Naive thymus-derived CD8-positive, alpha-beta T cell (primary cell): ENCODE data around the gene STX4. TPM values are rescaled to one million over a fixed set of nuclear protein-coding genes. Genes with fewer than 3 reads are reported as not detected.

Source experiments
- ATAC-seq, 2 donors: fragments of 150-1000 bp; cut with Tn5 transposase in 1 of 2; sonication (Bioruptor Pico), chemical (Tn5 transposase) in 1 of 2; 1 replicate in 1 of 2; 2 replicates in 1 of 2; pipeline ENCODE4 v1.10.0; 2021; ENCODE audit warnings: mild to moderate bottlenecking in 2 of 2, moderate library complexity in 2 of 2
- POLR2A ChIA-PET: fragments of 350-600 bp; sonication (Branson Sonifier 250); formaldehyde crosslinking; loops from one replicate; lab custom pipeline; 2021; ENCODE audit warnings: antibody characterized with exemption; lab: Charles Lee
- DNase-seq, 10 donors: peaks; one replicate each; pipeline versions ENCODE4 v3.0.0 to v3.0.0-alpha.2; 2020 to 2022
- H3K27ac Mint-ChIP-seq, 10 donors: one replicate each; pipeline ENCODE4 v1.8.0; 2020 to 2022; ENCODE audit warnings: mild to moderate bottlenecking in 10 of 10, mixed read lengths in 10 of 10, moderate library complexity in 4 of 10, inconsistent platforms in 1 of 10
- H3K27me3 Mint-ChIP-seq, 5 donors: one replicate each; pipeline ENCODE4 v1.8.0; 2021 to 2022; ENCODE audit warnings: mixed read lengths in 5 of 5
- H3K36me3 Mint-ChIP-seq, 3 donors: one replicate each; pipeline ENCODE4 v1.8.0; 2020 to 2022; ENCODE audit warnings: mixed read lengths in 3 of 3, mild to moderate bottlenecking in 2 of 3, inconsistent platforms in 1 of 3
- H3K4me1 Mint-ChIP-seq, 4 donors: one replicate each; pipeline ENCODE4 v1.8.0; 2021 to 2022; ENCODE audit warnings: mixed read lengths in 4 of 4
- H3K4me3 Mint-ChIP-seq, 10 donors: one replicate each; pipeline ENCODE4 v1.8.0; 2020 to 2022; ENCODE audit warnings: mild to moderate bottlenecking in 10 of 10, mixed read lengths in 10 of 10, moderate library complexity in 6 of 10, inconsistent platforms in 1 of 10
- H3K9me3 Mint-ChIP-seq, 9 donors: one replicate each; pipeline ENCODE4 v1.8.0; 2020 to 2022; ENCODE audit warnings: mixed read lengths in 9 of 9, mild to moderate bottlenecking in 3 of 9, inconsistent platforms in 1 of 9, moderate library complexity in 1 of 9
- polyA plus RNA-seq, 3 donors: library from polyadenylated mRNA; unstranded; fragments of 300-500 nt; fragmentation: Illumina TruSeq; gene quantifications; one replicate each; pipeline ENCODE4 v1.2.3, GENCODE V29; 2021
- total RNA-seq, 8 experiments: library from RNA in 2 of 8; stranded (reverse) in 2 of 8; gene quantifications; one replicate each; pipeline ENCODE4 v1.2.3 and lab custom pipeline; 2021 to 2026

STX4 gene
- total and polyA plus RNA-seq, 5 experiments from 2014 or later = 23.2 to 100 (median 31.3) TPM

DNA sequence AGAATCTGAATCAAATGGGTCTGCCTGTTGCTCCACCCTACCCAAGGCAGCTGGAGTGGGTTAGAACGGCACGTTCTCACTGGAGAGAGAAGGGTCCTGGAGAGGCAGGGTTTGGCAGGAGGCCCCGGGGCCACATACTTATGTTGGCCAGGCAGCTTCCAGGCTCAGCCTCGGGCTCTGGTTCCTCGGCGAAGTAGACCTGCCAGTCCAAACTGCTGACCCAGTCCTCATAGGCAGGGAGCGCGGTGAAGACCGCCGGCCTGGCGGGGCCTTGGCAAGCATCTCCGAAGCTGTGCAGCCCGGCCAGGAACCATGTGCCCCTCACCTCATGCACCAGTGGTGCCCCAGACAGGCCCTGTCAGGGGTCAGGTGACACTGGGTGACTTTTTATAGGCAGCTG lies 50.6 kb downstream of the STX4 start:
- Mint-ChIP-seq H3K9me3 (no peaks in the 10 kb centered on the region), H3K27me3 (no peaks in the 10 kb centered on the region), H3K27ac (peak overlapping the region in 1 of 10 donors; percentile 33), H3K36me3 (peaks cover 0 to 41% (median 0%) of the 10 kb centered on the region in 3 donors), H3K4me3 (peak overlapping the region in 1 of 10 donors; percentile 4), H3K4me1 (peaks cover 11 to 30% (median 23%) of the 10 kb centered on the region in 4 donors)
- POLR2A ChIA-PET = interaction anchor here (0.6 kb wide), 1 partner anchor 12 kb away, joined by 3 read pairs; no protein-coding TSS in a partner anchor
- ATAC-seq (no peak), DNase-seq (no peak)

- Mint-ChIP-seq H3K4me3 (no peak overlapping the region), H3K27ac (no peak overlapping the region), H3K9me3 (no peaks in the 10 kb centered on the region), H3K4me1 (peaks cover 9 to 27% (median 17%) of the 10 kb centered on the region in 4 donors), H3K36me3 (peaks cover 0 to 37% (median 0%) of the 10 kb centered on the region in 3 donors), H3K27me3 (no peaks in the 10 kb centered on the region)
- DNase-seq (no peak), ATAC-seq (no peak)
- POLR2A ChIA-PET = interaction anchor here (0.6 kb wide), 1 partner anchor 11 kb away, joined by 3 read pairs; no protein-coding TSS in a partner anchor
These were observed 51.4 kb downstream of the STX4 start for GRCh38 chr16:31084584-31085302.

DNA sequence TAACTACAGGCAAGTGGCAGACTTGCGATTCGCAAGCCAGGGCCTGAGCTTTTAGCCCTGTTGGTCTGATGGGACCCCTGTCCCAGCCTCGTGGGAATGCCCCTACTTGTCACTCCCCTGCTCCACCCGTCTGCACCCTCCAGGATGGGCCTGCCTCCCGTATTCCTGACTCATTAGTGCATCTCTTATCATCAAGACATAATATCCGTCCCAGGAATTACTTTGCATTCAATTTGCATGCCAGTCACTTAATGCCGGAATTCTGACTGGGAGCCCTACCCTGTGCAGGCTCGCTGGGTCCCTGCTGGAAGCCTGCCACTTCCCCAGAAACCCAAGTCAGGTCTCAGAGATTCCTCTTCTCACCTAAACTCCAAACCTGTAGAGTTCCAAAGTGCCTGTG lies 52.1 kb downstream of the STX4 start:
- no peaks in the 10 kb centered on the region for H3K27me3 Mint-ChIP-seq
- H3K9me3 Mint-ChIP-seq = no peaks in the 10 kb centered on the region
- H3K4me1 Mint-ChIP-seq = peaks cover 9 to 25% (median 13%) of the 10 kb centered on the region in 4 donors
- ATAC-seq = no peak
- peak overlapping the region in 4 of 10 donors; percentile 4 to 69 (median 34) for H3K27ac Mint-ChIP-seq
- POLR2A ChIA-PET = interaction anchor here (0.6 kb wide), 1 partner anchor 16 kb away, joined by 3 read pairs; no protein-coding TSS in a partner anchor
- peaks cover 0 to 35% (median 0%) of the 10 kb centered on the region in 3 donors for H3K36me3 Mint-ChIP-seq
- no peak for DNase-seq
- H3K4me3 Mint-ChIP-seq = no peak overlapping the region

GRCh38 chr16:31085873-31086628 lies 52.7 kb downstream of the STX4 start:
- DNase-seq = no peak
- peak overlapping the region in 4 of 10 donors; percentile 24 to 64 (median 54) for H3K27ac Mint-ChIP-seq
- peaks cover 6 to 22% (median 11%) of the 10 kb centered on the region in 4 donors for H3K4me1 Mint-ChIP-seq
- ATAC-seq = no peak
- no peaks in the 10 kb centered on the region for H3K9me3 Mint-ChIP-seq
- no peak overlapping the region for H3K4me3 Mint-ChIP-seq
- POLR2A ChIA-PET = interaction anchor here (0.6 kb wide), 1 partner anchor 17 kb away, joined by 3 read pairs; no protein-coding TSS in a partner anchor
- H3K27me3 Mint-ChIP-seq = no peaks in the 10 kb centered on the region
- H3K36me3 Mint-ChIP-seq = peaks cover 0 to 37% (median 0%) of the 10 kb centered on the region in 3 donors

DNA sequence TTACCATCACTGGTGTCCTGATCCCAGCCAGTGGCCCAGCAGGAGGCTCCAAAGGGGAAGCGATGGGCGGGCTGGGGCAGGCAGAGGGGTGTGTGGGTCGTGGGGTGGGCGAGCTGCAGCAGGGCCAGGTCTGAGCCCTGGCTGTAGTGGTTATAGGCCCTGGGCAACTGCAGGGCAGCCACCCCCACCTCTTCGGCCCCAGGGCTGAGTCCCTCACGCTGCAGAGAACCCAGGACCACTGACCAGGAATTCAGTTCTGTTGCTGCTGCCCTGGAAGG lies 53.2 kb downstream of the STX4 start:
- no peak overlapping the region for H3K4me3 Mint-ChIP-seq
- peaks cover 0 to 37% (median 0%) of the 10 kb centered on the region in 3 donors for H3K36me3 Mint-ChIP-seq
- DNase-seq = no peak
- no peaks in the 10 kb centered on the region for H3K27me3 Mint-ChIP-seq
- H3K27ac Mint-ChIP-seq = no peak overlapping the region
- H3K9me3 Mint-ChIP-seq = no peaks in the 10 kb centered on the region
- no peak for ATAC-seq
- POLR2A ChIA-PET = no interaction called here
- H3K4me1 Mint-ChIP-seq = peaks cover 5 to 22% (median 10%) of the 10 kb centered on the region in 4 donors

DNA sequence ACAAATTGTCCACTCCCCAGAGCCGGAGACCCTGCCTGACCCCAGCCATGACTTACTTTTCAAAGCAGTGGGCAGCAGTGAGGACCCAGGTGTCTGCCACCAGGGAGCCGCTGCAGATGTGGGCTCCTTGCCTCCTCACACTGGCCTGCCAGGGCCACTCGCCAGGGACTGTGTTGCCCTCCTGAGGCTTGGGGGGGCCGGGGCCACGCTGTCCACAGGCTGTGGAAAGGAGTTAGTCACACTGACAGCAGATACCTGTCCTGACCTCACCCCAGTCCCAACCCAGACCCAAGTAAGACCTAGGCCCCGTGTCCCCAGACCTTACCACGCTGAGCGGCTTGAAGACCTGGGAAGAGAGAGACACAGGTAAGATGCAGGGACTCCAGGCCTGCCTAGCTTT lies 54.1 kb downstream of the STX4 start:
- DNase-seq = no peak
- Mint-ChIP-seq H3K9me3 (no peaks in the 10 kb centered on the region), H3K4me3 (no peak overlapping the region), H3K4me1 (peaks cover 1 to 16% (median 5%) of the 10 kb centered on the region in 4 donors), H3K27ac (peak overlapping the region in 1 of 10 donors; percentile 3), H3K27me3 (no peaks in the 10 kb centered on the region), H3K36me3 (peaks cover 0 to 32% (median under 1%) of the 10 kb centered on the region in 3 donors)
- POLR2A ChIA-PET = interaction anchor here (1.7 kb wide), 1 partner anchor 14 kb away, joined by 6 read pairs; the partner anchor contains the start of genes ZNF646 and ZNF668
- ATAC-seq = no peak

DNA sequence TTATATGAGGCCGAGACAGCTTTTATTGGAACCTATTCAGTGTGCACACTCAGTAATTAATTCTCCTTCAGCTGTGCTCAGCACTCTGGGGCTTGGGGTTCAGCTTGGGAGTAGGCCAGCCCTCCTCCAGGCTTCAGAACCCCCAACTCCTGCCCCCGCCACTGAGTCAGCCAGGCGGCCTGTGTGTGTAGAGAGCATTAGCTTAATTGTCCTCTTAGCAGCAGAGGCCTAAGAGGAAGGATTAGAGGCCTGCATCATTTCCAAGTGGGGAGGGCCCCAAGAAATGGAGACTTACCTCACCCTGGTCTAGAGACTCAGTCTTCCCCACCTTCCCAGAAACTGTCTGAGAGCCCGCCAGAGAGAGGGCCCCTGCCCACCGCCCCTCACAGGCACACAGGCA lies 54.6 kb downstream of the STX4 start:
- no peaks in the 10 kb centered on the region for H3K27me3 Mint-ChIP-seq

GRCh38 chr16:31088459-31089183 lies 55.3 kb downstream of the STX4 start, which contains the start of gene PRSS53:
Gene PRSS53, minus strand, starts transcription at chr16:31088943. Its CDS starts 134 bp downstream, at chr16:31088809.
- POLR2A ChIA-PET = interaction anchor here (1.7 kb wide), 1 partner anchor 15 kb away, joined by 6 read pairs; the partner anchor contains the start of genes ZNF646 and ZNF668
- no peak for DNase-seq
- no peak within 1 kb of the TSS for H3K4me3 Mint-ChIP-seq
- H3K4me1 Mint-ChIP-seq = peaks cover 5 to 19% (median 8%) of the 10 kb centered on the region in 4 donors
- peak within 1 kb of the TSS in 6 of 10 donors; percentile 15 to 82 (median 59) for H3K27ac Mint-ChIP-seq
- no peaks in the 10 kb centered on the region for H3K27me3 Mint-ChIP-seq
- H3K36me3 Mint-ChIP-seq = peaks cover 0 to 25% (median 2%) of the 10 kb centered on the region in 3 donors
- no peak for ATAC-seq
- H3K9me3 Mint-ChIP-seq = no peaks in the 10 kb centered on the region

More for the DNA sequence above, 54.6 kb downstream of the STX4 start:
- DNase-seq = no peak
- H3K4me3 Mint-ChIP-seq = no peak overlapping the region
- H3K4me1 Mint-ChIP-seq = peaks cover 0 to 19% (median 7%) of the 10 kb centered on the region in 4 donors
- peaks cover 0 to 30% (median 2%) of the 10 kb centered on the region in 3 donors for H3K36me3 Mint-ChIP-seq
- H3K27ac Mint-ChIP-seq = peak overlapping the region in 2 of 10 donors; percentile 51 to 75
- no peaks in the 10 kb centered on the region for H3K9me3 Mint-ChIP-seq
- no peak for ATAC-seq
- POLR2A ChIA-PET = interaction anchor here (1.7 kb wide), 1 partner anchor 15 kb away, joined by 6 read pairs; the partner anchor contains the start of genes ZNF646 and ZNF668

DNA sequence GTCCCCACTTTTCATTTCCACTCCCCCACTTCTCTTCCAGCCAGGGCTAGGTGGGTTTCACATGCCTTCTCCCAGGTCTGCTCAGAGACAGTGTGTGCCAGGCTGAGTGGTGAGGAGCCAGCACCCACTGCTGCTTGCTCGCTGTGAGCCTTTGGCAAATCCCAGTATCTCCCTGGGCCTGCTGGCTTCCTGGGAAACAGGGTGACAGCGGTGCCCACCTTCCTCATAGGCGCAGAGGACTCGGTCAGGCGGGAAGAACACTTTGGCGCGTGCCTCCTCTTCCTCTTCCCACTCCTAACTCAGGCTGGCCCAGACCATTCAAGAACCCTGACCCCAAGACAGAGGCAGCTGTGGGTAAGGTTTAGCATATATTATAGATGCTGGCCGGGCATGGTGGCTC lies 55.8 kb downstream of the STX4 start:
- ATAC-seq (no peak), DNase-seq (no peak)
- Mint-ChIP-seq H3K36me3 (peaks cover 0 to 24% (median 2%) of the 10 kb centered on the region in 3 donors), H3K9me3 (no peaks in the 10 kb centered on the region), H3K27ac (peak overlapping the region in 3 of 10 donors; percentile 16 to 82 (median 67)), H3K4me3 (no peak overlapping the region), H3K4me1 (peaks cover 11 to 24% (median 14%) of the 10 kb centered on the region in 4 donors), H3K27me3 (no peaks in the 10 kb centered on the region)
- POLR2A ChIA-PET = no interaction called here
